ENCODE data around the gene HAPLN2. TPM values are rescaled to one million over a fixed set of nuclear protein-coding genes. Genes with fewer than 3 reads are reported as not detected.

The HAPLN2 gene
- total RNA-seq, 4 donors from 2014 or later: 1.5 to 1.7 TPM; not detected in 2

- TF ChIP-seq CTCF (IDR thresholded peaks at IDR 0.05; ENCODE audit: low read depth): no peak
Observed at GRCh38 chr1:156612666-156613065, 6.5 kb upstream of the HAPLN2 start.

DNA sequence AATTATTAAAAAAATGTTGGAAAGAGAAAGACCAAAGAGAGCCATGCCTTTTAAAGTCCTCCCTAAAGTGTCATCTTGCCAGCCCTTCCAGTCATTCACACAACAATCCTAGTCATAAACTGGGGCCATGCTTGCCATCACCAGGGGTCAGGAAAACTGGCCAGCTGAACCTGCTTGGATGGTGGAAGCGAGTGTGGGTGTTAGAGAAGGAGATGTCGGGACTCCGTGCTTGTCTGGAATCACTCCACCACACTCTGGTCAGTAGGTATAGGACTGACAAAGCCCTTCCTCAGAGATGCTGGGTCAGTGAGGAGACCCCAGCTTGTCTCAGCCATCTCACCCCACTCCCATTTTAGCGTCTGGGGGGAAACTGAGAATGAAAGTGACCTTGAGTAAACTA, 3.3 kb upstream of the HAPLN2 start:
- TF ChIP-seq CTCF (IDR thresholded peaks at IDR 0.05; ENCODE audit: low read depth): no peak

GRCh38 chr1:156616463-156616862, 2.8 kb upstream of the HAPLN2 start:
- TF ChIP-seq CTCF (IDR thresholded peaks at IDR 0.05; ENCODE audit: low read depth): no peak

GRCh38 chr1:156619582-156619955, 354 bp downstream of the HAPLN2 start:
- no peak for TF ChIP-seq CTCF (IDR thresholded peaks at IDR 0.05; ENCODE audit: low read depth)

- TF ChIP-seq CTCF (IDR thresholded peaks at IDR 0.05; ENCODE audit: low read depth): no peak
Observed at GRCh38 chr1:156622581-156623297, 3.5 kb downstream of the HAPLN2 start.

GRCh38 chr1:156623946-156624813, 5.0 kb downstream of the HAPLN2 start:
- no peak for TF ChIP-seq CTCF (IDR thresholded peaks at IDR 0.05; ENCODE audit: low read depth)

GRCh38 chr1:156624814-156625435, 5.7 kb downstream of the HAPLN2 start:
- TF ChIP-seq CTCF (IDR thresholded peaks at IDR 0.05; ENCODE audit: low read depth): no peak

Data from subcutaneous adipose tissue (tissue), 4 donors.